ENCODE results near the gene LIX1L.

LIX1L gene

GRCh38 chr1:145957443-145958319 lies at the start of gene LIX1L:
TSS of gene LIX1L (minus strand) at chr1:145958017. CDS start at chr1:145957927, 90 bp downstream.
- peak; percentile 95 for DNase-seq

- DNase-seq, result no peak
Measured at GRCh38 chr1:146001709-146002108, 43.9 kb upstream of the LIX1L start.

- no peak for DNase-seq
Measured at GRCh38 chr1:145999321-146000024, 41.7 kb upstream of the LIX1L start.

DNA sequence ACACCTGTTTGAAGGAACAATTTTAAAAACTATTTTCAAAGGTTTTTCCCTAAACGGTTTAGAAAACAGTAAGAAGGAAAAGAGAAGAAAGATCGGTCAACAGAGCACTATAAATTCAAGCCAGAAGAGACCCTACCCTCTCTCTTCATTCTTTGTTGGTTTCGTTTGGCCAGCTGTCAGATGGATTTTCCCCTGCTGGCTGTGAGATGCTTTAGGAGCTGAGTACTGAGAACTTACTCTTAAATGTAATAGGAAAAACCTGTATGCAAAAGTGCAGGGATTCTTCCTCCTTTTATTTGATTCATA lies 39.9 kb upstream of the LIX1L start:
- DNase-seq, result no peak

- no peak for DNase-seq
Measured at GRCh38 chr1:145997016-145997717, 39.4 kb upstream of the LIX1L start.

GRCh38 chr1:145996433-145997015 lies 38.7 kb upstream of the LIX1L start, which contains the start of gene TXNIP:
TSS of gene TXNIP (minus strand) at chr1:145996579. CDS start at chr1:145996266, 313 bp downstream.
- peak; percentile 93 for DNase-seq

- DNase-seq, result no peak
Measured at GRCh38 chr1:145995964-145996432, 38.2 kb upstream of the LIX1L start.

- no peak for DNase-seq
Measured at GRCh38 chr1:145995148-145995881, 37.5 kb upstream of the LIX1L start.

- DNase-seq, result no peak
Measured at GRCh38 chr1:145994391-145995120, 36.7 kb upstream of the LIX1L start.

DNA sequence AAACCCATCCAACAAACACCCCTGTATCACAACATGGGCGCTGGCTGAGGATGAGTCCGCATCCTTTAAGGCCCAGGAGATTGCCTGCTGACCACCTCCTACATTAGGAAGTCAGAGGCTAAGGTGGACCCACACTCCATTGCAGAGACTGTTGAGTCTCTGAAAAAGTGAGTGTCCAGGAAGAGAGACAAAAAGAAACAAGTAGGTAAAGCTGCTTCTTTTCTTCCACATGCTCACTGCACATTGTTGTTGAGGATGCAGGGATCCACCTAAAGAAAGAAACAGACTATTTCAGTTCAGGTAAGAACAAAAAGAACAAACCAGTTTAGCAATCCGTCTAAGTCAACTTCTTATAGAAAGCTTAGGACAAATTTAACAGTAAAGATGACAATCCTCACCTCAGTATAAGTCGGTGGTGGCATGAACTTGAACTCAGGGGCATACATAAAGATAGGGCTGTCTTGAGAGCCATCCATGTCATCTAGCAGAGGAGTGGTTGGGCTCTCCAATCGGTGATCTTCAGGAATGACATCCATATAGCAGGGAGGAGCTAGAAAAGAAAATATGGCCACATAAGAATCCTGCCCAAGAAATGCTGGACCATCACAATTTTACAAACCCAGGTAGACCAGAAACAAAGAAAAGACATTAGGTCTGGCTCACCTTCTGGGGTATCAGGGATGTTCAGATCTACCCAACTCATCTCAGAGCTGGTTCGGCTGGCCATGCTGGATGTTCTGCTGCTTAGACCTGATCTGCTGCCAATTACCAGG lies 36.0 kb upstream of the LIX1L start:
- DNase-seq, result no peak

DNA sequence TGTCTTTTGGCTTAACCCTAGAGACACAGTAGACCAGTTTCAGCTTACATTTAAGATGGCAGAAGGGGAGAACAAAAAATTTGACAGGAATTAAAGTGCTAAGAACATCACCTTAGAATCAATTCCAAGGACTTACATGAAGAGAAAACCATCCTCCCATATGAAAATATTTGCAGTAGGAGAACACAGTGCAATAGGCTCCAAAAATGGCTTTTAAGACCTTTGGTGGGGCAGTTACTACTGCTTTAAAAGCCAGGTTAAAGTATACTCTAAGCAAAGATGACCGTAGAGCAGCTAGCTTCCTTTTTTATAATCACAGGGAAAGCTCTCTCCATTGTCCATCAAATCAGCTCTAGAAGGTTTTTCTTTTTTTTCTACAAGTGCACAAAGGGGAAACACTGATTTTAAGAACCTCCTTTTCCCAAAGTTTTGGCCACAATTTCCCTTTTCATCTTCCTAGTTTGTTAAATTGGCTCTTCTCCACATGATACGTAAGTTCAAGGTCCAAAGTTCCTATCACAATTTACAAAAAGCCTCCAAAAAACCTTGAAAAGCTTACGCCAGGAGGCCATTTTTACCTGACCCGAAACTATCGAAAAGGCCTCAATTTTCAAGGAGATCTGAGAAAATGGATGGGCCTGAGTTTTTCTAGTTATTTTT lies 35.3 kb upstream of the LIX1L start:
- DNase-seq, result no peak

DNA sequence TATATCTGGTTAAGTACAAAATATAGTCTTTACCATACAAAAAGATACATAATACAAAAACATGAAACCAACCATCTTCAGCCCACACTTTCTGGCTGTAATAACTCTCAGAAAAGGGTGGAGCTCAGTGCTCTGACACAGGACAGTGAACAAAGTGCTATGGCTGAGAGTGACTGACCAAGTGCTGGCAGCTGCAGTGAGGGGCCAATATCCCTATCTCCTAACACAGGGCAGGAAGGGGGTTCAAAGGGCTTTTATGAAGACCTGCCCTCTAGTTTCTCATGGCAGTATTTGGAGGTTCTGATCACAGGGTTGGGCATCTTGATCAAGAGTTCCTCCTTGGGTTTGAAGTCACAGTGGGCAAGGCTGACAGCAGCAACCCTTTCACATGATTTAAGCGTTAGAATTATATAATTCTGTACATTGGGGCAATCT lies 34.7 kb upstream of the LIX1L start:
- DNase-seq, result no peak

GRCh38 chr1:145991735-145992412 lies 34.1 kb upstream of the LIX1L start:
- no peak for DNase-seq

DNA sequence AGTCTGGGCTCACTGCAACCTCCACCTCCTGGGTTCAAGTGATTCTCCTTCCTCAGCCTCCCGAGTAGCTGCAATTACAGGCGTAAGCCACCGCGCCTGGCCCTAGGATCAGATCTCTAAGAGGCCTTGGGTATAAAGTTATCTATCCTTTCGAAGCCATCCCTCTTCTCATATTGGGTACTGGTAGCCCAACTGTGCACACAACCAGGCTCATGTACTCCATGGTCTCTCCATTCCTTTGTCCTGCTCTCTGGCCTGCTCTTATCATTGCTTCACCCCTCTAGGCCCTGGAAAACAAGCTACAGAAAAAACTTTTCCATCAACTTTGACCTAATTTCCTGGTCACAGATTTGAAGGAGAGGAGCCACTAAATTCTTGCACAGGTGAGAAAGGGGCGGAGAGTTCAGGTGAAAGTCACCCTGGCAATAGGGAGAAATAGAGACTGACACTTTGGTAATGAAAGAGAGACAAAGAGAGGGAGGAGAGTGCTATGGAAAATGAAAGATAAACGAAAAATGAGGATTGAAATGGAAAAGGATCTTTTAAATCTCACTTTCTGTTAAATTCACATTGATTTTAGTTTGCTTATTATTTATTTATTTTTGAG lies 32.5 kb upstream of the LIX1L start:
- no peak for DNase-seq

DNA sequence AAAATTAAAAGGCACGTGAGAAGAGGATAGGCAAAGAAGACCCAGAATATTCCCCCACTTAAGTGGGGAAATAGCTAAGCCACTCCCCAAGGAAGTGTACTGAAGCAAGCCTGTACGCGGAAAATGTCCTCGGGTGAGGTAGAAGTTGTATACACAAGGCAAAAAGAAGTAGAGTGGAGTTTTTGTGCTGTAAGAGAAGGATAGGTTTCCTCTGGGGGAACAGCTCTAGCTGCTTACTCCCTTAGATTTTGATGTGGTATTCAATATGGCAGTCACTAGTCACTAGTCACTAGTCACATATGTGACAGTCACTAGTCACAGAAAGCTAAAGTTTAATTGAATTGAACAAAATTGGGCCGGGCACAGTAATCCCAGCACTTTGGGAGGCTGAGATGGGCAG lies 31.0 kb upstream of the LIX1L start:
- DNase-seq, result no peak

GRCh38 chr1:145987926-145988325 lies 30.1 kb upstream of the LIX1L start:
- DNase-seq, result no peak

DNA sequence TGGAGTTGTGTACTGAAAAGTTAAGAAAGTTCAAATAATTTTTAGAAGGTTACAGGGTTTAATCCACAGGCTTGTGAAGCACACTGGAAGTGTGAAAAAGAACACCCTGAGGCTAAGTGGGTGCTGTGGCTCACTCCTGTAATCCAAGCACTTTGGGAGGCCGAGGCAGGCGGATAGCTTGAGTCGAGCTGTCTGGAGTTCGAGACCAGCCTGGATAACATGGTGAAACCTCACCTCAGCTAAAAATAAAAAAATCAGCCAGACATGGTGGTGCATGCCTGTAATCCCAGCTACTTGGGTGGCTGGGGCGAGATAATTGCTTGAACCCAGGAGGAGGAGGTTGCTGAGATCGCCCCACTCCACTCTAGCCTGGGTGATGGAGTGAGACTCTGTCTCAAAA lies 28.7 kb upstream of the LIX1L start:
- DNase-seq, result no peak

- no peak for DNase-seq
Measured at GRCh38 chr1:145985502-145986439, 28.0 kb upstream of the LIX1L start.
